SU-DHL-6 (cell line): ENCODE measurements around the gene CAMK1D.

Experiments
- EZH2phosphoT487 ChIP-seq: fragments of 200-600 bp; sonication (generic), shearing (Covaris generic); conservative IDR thresholded peaks from 2 replicates; pipeline ENCODE4 v1.6.1; 2018; ENCODE audit warnings: mild to moderate bottlenecking, antibody characterized with exemption, low read length, moderate library complexity, mixed read lengths
- TF ChIP-seq, protein P1 (sequence below): fragments of 200-600 bp; sonication (generic); IDR thresholded peaks from one replicate; pipeline ENCODE4 v1.5.1; 2017; ENCODE audit warnings: antibody characterized with exemption, mild to moderate bottlenecking, low read length, moderate library complexity; ENCODE audit not compliant: insufficient read depth, poor library complexity, severe bottlenecking

DNA sequence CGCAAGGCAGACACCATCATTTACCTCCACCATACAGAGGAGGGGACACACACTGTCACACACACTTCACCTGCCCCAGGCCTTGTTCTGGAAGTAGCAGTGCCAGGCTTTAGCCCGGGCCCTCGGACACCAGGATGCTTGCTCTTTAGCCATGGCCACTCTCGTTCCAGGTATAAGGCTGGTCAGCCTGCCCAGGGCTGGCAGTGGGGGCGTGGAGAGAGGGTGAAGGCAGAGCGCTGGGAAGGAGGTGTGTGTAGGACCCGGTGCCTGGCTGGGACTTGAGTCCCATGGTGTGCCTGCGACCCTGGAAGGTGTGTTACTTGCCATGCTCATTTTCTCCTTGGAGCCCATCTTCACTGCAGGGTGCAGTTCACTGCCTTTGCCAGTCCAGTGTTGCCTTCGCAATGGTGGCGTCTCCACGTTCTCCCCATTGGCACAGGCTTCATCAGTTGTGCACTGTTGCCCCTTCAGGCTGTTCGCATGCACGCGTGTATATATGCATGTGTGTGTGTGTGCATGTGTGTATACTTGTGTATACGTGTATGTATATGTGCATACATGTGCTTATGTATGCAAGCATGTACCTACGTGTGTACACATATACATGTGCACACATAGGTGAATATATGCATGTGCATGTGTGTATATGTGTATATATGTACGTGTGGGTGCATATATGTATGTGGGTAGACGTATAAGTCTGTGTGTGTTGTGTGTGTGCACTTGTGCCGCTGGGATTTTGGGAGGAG is 153.4 kb downstream of the CAMK1D start:
- TF ChIP-seq, protein P1, sequence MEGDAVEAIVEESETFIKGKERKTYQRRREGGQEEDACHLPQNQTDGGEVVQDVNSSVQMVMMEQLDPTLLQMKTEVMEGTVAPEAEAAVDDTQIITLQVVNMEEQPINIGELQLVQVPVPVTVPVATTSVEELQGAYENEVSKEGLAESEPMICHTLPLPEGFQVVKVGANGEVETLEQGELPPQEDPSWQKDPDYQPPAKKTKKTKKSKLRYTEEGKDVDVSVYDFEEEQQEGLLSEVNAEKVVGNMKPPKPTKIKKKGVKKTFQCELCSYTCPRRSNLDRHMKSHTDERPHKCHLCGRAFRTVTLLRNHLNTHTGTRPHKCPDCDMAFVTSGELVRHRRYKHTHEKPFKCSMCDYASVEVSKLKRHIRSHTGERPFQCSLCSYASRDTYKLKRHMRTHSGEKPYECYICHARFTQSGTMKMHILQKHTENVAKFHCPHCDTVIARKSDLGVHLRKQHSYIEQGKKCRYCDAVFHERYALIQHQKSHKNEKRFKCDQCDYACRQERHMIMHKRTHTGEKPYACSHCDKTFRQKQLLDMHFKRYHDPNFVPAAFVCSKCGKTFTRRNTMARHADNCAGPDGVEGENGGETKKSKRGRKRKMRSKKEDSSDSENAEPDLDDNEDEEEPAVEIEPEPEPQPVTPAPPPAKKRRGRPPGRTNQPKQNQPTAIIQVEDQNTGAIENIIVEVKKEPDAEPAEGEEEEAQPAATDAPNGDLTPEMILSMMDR = no peak
- no peak for TF ChIP-seq EZH2phosphoT487
